Breast epithelium (tissue), 3 donors: ENCODE measurements around the gene CCDC88B.
"Not testable (repeated sequence)": the region's sequence is repeated elsewhere in the genome, so short reads cannot be mapped to it uniquely, and the experiment has no call there.

ENCODE experiments used
- POLR2A ChIP-seq: fragments of 450-650 bp; IDR thresholded peaks from one replicate; pipeline ENCODE4 v1.6.1; 2016; ENCODE audit warnings: antibody characterized with exemption, mild to moderate bottlenecking, moderate library complexity
- POLR2AphosphoS5 ChIP-seq, 3 donors: sonication (generic); formaldehyde crosslinking; IDR thresholded peaks; one replicate each; pipeline ENCODE4 v1.6.1; 2017; ENCODE audit warnings: antibody characterized with exemption in 3 of 3
- TF ChIP-seq, protein P1 (sequence below), 3 donors: fragments of 450-650 bp; IDR thresholded peaks; one replicate each; pipeline ENCODE4 v1.5.1; 2016 to 2017; ENCODE audit warnings: antibody characterized with exemption in 3 of 3, mild to moderate bottlenecking in 3 of 3, moderate library complexity in 3 of 3

DNA sequence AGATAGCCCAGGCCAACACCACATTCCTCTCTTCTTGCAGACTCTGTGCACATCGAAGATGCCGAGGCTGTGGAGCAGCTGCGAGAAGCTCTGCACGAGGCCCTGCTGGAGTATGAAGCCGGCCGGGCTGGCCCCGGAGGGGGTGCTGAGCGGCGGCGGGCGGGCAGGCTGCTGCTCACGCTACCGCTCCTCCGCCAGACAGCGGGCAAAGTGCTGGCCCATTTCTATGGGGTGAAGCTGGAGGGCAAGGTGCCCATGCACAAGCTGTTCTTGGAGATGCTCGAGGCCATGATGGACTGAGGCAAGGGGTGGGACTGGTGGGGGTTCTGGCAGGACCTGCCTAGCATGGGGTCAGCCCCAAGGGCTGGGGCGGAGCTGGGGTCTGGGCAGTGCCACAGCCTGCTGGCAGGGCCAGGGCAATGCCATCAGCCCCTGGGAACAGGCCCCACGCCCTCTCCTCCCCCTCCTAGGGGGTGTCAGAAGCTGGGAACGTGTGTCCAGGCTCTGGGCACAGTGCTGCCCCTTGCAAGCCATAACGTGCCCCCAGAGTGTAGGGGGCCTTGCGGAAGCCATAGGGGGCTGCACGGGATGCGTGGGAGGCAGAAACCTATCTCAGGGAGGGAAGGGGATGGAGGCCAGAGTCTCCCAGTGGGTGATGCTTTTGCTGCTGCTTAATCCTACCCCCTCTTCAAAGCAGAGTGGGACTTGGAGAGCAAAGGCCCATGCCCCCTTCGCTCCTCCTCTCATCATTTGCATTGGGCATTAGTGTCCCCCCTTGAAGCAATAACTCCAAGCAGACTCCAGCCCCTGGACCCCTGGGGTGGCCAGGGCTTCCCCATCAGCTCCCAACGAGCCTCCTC, 24.1 kb upstream of the CCDC88B start:
- TF ChIP-seq POLR2A; POLR2AphosphoS5 (IDR thresholded peaks at IDR 0.05): not testable (repeated sequence)
- TF ChIP-seq, protein P1, sequence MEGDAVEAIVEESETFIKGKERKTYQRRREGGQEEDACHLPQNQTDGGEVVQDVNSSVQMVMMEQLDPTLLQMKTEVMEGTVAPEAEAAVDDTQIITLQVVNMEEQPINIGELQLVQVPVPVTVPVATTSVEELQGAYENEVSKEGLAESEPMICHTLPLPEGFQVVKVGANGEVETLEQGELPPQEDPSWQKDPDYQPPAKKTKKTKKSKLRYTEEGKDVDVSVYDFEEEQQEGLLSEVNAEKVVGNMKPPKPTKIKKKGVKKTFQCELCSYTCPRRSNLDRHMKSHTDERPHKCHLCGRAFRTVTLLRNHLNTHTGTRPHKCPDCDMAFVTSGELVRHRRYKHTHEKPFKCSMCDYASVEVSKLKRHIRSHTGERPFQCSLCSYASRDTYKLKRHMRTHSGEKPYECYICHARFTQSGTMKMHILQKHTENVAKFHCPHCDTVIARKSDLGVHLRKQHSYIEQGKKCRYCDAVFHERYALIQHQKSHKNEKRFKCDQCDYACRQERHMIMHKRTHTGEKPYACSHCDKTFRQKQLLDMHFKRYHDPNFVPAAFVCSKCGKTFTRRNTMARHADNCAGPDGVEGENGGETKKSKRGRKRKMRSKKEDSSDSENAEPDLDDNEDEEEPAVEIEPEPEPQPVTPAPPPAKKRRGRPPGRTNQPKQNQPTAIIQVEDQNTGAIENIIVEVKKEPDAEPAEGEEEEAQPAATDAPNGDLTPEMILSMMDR (IDR thresholded peaks at IDR 0.05): not testable (repeated sequence)
